GM12891 (cell line): ENCODE results near the gene TCF12.

Source experiments
- DNase-seq: peaks from one replicate; pipeline ENCODE4 v3.0.0; 2011; ENCODE audit warnings: low spot score; ENCODE audit not compliant: insufficient read length
- FAIRE-seq: peaks from 2 replicates; lab custom pipeline; 2011; peaks lifted over from hg19 to GRCh38; lab: Jason Lieb, UNC
- PAX5 ChIP-seq: IDR thresholded peaks from 2 replicates; pipeline ENCODE4 v1.6.1; 2011; ENCODE audit warnings: low read length, moderate library complexity, mild to moderate bottlenecking; ENCODE audit not compliant: insufficient read depth, severe bottlenecking
- POLR2A ChIP-seq: IDR thresholded peaks from 2 replicates; pipeline ENCODE4 v1.6.1; 2011; ENCODE audit warnings: low read depth, low read length, control low read depth
- POLR2AphosphoS5 ChIP-seq: IDR thresholded peaks from 2 replicates; pipeline ENCODE4 v1.6.1; 2011; ENCODE audit warnings: low read depth, low read length, control low read depth
- POU2F2 ChIP-seq: IDR thresholded peaks from 2 replicates; pipeline ENCODE4 v1.6.1; 2011; ENCODE audit warnings: low read depth, mild to moderate bottlenecking, control low read depth, low read length, moderate library complexity
- SPI1 ChIP-seq: IDR thresholded peaks from 2 replicates; pipeline ENCODE4 v1.6.1; 2011; ENCODE audit warnings: low read depth, low read length, control low read depth
- TAF1 ChIP-seq: IDR thresholded peaks from 2 replicates; pipeline ENCODE4 v1.6.1; 2011; ENCODE audit warnings: low read depth, low read length, control low read depth

TCF12 gene

GRCh38 chr15:57236561-57237300 is 318.3 kb downstream of the TCF12 start:
- FAIRE-seq (no peak), DNase-seq (no peak)
- no peak for TF ChIP-seq PAX5
- TF ChIP-seq POU2F2: no peak
- TF ChIP-seq POLR2A: no peak
- no peak for TF ChIP-seq TAF1

GRCh38 chr15:57237301-57237642 is 318.8 kb downstream of the TCF12 start:
- FAIRE-seq (no peak), DNase-seq (no peak)
- TF ChIP-seq POLR2AphosphoS5 (no peak), POLR2A (no peak), SPI1 (no peak), PAX5 (no peak), POU2F2 (no peak), TAF1 (no peak)

GRCh38 chr15:57237676-57238075 is 319.2 kb downstream of the TCF12 start:
- no peak for FAIRE-seq
- DNase-seq: no peak
- no peak for TF ChIP-seq POLR2A
- TF ChIP-seq POU2F2: no peak
- TF ChIP-seq POLR2AphosphoS5: no peak
- TF ChIP-seq TAF1: no peak
- TF ChIP-seq PAX5: no peak
- no peak for TF ChIP-seq SPI1

- TF ChIP-seq POU2F2 (no peak), SPI1 (no peak)
- DNase-seq: no peak
- FAIRE-seq: peak; percentile 5
Observed at GRCh38 chr15:57245130-57245529, 326.7 kb downstream of the TCF12 start.

GRCh38 chr15:57245714-57246113 is 327.3 kb downstream of the TCF12 start:
- DNase-seq (no peak), FAIRE-seq (no peak)
- TF ChIP-seq TAF1: no peak
- no peak for TF ChIP-seq PAX5
- TF ChIP-seq POLR2A: no peak
- TF ChIP-seq POU2F2: no peak
- TF ChIP-seq SPI1: no peak
- TF ChIP-seq POLR2AphosphoS5: no peak

GRCh38 chr15:57248074-57248473 is 329.6 kb downstream of the TCF12 start:
- TF ChIP-seq POLR2AphosphoS5 (no peak), SPI1 (no peak), TAF1 (no peak), POLR2A (no peak), POU2F2 (no peak), PAX5 (no peak)
- DNase-seq (no peak), FAIRE-seq (no peak)

- no peak for DNase-seq
- no peak for FAIRE-seq
- TF ChIP-seq POLR2A (no peak), SPI1 (no peak), TAF1 (no peak), PAX5 (no peak), POU2F2 (no peak), POLR2AphosphoS5 (no peak)
Observed at GRCh38 chr15:57251308-57251707, 332.9 kb downstream of the TCF12 start.

GRCh38 chr15:57251941-57252340 is 333.5 kb downstream of the TCF12 start:
- no peak for DNase-seq
- no peak for FAIRE-seq
- TF ChIP-seq POLR2A: no peak
- no peak for TF ChIP-seq POU2F2
- TF ChIP-seq POLR2AphosphoS5: no peak
- no peak for TF ChIP-seq PAX5
- no peak for TF ChIP-seq SPI1
- no peak for TF ChIP-seq TAF1

GRCh38 chr15:57253082-57253481 is 334.6 kb downstream of the TCF12 start:
- TF ChIP-seq PAX5: no peak
- no peak for TF ChIP-seq TAF1
- DNase-seq (no peak), FAIRE-seq (no peak)

- TF ChIP-seq TAF1 (no peak), POLR2AphosphoS5 (no peak), POU2F2 (no peak), POLR2A (no peak), SPI1 (no peak), PAX5 (no peak)
- FAIRE-seq: no peak
- no peak for DNase-seq
Observed at GRCh38 chr15:57253500-57253899, 335.1 kb downstream of the TCF12 start.
